VCaP (cell line): ENCODE measurements around the gene SHC4.

Experiments used
- H3K27ac ChIP-seq: fragments of 450-650 bp; 2 replicates; pipeline ENCODE4 v1.5.1; 2017
- TF ChIP-seq, protein P1 (sequence below): fragments of 450-650 bp; conservative IDR thresholded peaks from 2 replicates; pipeline ENCODE4 v1.5.1; 2017; ENCODE audit warnings: mild to moderate bottlenecking, moderate library complexity

Gene SHC4

DNA sequence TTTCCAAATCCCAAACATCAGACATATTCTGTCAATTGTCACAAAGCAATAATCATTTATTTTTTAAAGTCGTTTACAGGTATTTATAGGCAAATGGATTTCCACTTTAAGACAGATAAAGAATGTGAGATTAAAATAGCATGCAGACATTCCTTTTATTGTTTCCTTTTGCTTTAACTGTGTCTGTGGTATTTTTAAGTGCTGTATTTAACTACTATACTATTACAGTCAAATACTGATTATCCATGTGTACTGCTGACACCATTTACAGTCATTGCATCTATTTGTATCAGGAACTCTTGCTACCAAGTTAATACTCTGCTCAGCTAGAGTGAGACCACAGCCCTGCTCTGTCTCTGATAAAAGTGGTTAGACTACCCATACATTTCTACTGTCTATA is 140.0 kb downstream of the SHC4 start:
- TF ChIP-seq, protein P1, sequence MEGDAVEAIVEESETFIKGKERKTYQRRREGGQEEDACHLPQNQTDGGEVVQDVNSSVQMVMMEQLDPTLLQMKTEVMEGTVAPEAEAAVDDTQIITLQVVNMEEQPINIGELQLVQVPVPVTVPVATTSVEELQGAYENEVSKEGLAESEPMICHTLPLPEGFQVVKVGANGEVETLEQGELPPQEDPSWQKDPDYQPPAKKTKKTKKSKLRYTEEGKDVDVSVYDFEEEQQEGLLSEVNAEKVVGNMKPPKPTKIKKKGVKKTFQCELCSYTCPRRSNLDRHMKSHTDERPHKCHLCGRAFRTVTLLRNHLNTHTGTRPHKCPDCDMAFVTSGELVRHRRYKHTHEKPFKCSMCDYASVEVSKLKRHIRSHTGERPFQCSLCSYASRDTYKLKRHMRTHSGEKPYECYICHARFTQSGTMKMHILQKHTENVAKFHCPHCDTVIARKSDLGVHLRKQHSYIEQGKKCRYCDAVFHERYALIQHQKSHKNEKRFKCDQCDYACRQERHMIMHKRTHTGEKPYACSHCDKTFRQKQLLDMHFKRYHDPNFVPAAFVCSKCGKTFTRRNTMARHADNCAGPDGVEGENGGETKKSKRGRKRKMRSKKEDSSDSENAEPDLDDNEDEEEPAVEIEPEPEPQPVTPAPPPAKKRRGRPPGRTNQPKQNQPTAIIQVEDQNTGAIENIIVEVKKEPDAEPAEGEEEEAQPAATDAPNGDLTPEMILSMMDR: no peak
- H3K27ac ChIP-seq: no peak overlapping the region

DNA sequence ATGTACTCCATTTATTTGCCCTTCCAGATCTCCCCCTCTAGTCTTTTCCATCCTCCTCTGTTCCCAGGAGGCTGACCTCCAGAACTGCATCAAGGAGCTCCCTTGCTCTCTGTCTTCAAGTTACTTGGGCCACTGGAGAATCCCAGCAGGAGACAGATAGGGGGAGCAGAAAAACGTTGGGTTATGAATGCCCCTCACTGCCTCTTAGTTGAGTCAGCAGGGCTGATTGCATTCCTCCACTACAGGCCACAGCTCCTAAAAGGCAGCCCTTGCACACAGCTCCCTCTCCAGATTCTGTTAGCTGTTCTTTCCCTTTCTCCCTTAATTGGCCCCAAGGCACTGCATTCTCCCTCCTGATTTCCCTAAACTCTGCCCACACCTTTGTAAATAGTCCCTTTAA is 140.5 kb downstream of the SHC4 start:
- TF ChIP-seq, protein P1: no peak
- H3K27ac ChIP-seq: no peak overlapping the region

DNA sequence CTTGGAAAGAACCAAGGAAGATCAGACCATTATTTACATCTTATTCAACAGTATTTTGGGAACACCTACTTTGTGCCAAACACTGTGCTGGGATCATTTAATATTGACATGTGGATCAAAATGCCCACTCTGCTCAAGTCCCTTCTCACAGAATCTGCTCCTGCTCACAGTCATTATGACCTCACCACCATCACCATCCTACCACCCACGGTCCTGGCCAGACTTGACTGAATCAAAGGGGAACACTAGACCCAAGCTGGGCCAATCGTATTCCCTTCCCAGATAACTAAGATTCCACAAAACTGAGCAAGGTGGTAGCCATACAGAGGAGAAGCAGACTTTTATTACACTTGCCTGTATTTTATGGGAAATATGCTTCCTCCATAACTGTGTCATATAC is 149.4 kb downstream of the SHC4 start:
- H3K27ac ChIP-seq: no peak overlapping the region
- TF ChIP-seq, protein P1: no peak

DNA sequence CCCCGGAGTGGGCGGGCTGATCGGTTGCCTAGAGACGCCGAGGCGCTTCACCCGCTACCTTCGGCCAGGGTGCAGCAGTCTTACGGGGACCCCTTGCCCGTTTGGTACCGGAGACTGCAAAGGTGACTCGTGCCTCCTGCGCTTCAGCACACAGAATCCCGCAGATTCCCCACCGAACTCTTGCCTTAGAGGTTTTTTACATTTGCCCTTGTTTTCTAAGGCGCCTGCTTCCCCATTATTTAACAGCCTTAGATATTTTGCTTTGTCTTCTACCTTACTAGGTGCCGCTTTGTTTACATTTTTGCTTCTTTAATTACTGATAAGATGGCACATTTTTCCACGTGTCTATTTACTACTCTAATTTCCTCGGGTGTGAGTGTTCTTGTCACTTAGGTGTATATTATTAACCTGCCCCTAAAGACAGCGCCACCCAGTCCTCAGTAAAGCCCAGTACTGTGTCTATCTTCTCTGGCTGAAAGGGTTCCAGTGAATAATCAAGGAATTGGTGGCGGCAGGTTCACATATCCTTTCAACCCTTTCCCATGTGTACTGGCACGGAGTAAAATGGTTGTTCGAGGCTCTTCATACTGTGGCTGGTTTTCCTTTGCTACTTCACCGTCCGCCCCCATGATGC is 152.3 kb downstream of the SHC4 start:
- TF ChIP-seq, protein P1: peak; percentile 55
- H3K27ac ChIP-seq: peak overlapping the region; percentile 75

DNA sequence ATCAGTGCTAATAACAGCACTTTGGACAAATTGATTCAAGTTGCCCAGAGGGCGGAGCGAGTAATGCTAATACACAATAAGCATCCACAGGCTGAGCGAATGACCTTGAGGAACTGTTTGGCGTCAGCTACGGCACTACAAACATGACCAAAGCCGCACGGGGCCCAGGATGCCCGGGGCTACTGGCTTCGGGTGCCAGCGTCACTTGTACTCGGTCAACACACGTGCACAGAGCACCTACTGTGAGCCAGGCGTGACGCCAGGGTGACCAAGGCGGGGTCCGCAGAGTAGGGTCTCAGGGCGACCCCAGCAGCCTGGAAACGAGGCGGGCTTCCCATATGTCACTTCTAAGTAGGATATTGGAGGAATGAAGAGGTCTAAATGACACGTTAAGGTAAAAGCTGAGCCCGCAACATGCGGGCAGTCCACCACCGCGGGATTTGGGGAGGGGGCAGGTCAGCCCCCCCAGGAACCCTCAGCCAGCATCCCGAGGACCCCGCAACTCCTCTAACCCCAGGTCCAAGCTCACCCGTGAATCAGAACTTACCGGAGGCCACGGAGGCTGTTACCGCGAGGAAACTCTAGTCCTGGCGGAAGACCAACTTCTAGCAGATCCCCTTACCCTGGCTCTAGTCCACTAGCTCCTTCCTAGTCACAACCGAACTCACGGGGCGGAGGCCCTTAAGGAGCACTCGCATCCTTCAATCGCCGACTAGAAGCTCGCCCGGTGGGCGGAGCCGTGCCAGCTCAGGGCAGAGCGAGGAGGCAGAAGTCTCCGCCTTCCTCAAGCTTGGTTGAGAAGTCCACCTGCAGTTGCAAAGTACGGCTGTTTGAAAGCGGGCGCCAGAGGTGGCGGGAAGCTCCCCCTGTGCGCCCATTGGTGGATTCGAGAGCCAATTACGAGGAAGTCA is 153.1 kb downstream of the SHC4 start, which contains the start of gene CEP152:
CEP152 (minus strand) TSS at position 656 of the 911 bp plus-strand sequence. CDS start 5,420 bp downstream, outside the sequence.
- TF ChIP-seq, protein P1: no peak
- peak within 1 kb of the TSS; percentile 75 for H3K27ac ChIP-seq

DNA sequence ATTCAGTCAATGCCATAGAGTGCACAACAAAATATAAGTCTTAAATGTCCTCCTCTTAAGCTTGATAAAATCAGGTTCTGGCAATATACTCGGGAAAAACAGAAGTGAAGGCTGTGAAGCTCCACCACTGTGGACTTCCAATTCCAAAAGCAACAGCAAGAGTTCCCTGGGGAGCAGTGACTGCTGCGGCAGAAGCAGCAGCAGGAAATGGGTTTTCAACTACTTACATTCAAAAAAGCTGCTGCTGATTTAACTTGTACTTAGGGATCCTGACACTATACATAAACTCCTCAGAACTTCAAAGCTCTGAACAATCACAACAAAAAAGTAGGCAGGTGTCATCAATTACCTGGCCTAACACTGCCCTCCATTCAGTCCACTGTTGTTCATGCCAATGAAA is 157.6 kb downstream of the SHC4 start:
- H3K27ac ChIP-seq: no peak overlapping the region
- TF ChIP-seq, protein P1: no peak

DNA sequence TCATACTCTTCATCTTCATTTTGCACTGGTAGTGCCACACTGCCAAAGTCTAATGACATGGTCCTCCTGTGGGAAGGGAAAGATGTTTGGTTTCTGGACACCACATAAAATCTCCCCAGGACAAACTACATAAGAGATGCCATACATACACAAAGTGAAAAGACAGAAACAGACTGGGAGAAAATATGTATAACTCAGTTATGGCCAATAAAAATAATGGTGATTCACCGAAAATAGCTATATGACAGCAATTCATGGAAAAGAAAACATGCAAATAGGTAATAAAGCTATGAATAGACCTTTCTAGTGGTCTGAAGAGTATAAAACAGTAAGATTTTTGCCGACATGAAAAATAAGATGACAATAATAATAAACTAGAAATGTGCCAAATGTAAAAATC is 158.1 kb downstream of the SHC4 start:
- TF ChIP-seq, protein P1: no peak

More for the DNA sequence above, 158.1 kb downstream of the SHC4 start:
- H3K27ac ChIP-seq: no peak overlapping the region
